Measurements from ENCODE around the gene ATP9B. TPM values are rescaled to one million over a fixed set of nuclear protein-coding genes. Genes with fewer than 3 reads are reported as not detected.

ATP9B gene
- total and polyA plus RNA-seq, 12 donors: 6.7 to 19.7 (median 14.5) TPM

- intact Hi-C loops (cut with DNase I): no loop called here
- TF ChIP-seq CTCF (IDR thresholded peaks at IDR 0.05): no peak
- Histone ChIP-seq H3K4me1 (peaks cover 0 to 8% (median 0%) of the 10 kb centered on the region in 9 donors), H3K9me3 (no peaks in the 10 kb centered on the region), H3K4me3 (no peak overlapping the region), H3K27me3 (no peaks in the 10 kb centered on the region), H3K36me3 (peaks cover 0 to 49% (median 0%) of the 10 kb centered on the region in 9 donors), H3K27ac (no peak overlapping the region)
- 64 to 75% methylated on average over 15 of the region's 15 CpGs for WGBS, 2 donors
- ATAC-seq (peak in 1 of 8 donors; percentile 46), DNase-seq (no peak)
Observed at GRCh38 chr18:79368681-79369080, 299.5 kb downstream of the ATP9B start.

GRCh38 chr18:79371561-79372121 is 302.4 kb downstream of the ATP9B start:
- H3K36me3 ChIP-seq: peaks cover 0 to 50% (median 0%) of the 10 kb centered on the region in 9 donors
- no peak for ATAC-seq
- 83 to 85% methylated on average over 14 of the region's 14 CpGs for WGBS, 2 donors

GRCh38 chr18:79372461-79372860 is 303.3 kb downstream of the ATP9B start:
- intact Hi-C loops (cut with DNase I): loop anchor here in 1 of 10 donors (10.0 kb wide), 1 partner anchor 782 kb away; no protein-coding TSS in a partner anchor
- H3K36me3 ChIP-seq: peaks cover 0 to 56% (median 4%) of the 10 kb centered on the region in 9 donors
- no peak for TF ChIP-seq CTCF (IDR thresholded peaks at IDR 0.05)
- H3K4me1 ChIP-seq: peaks cover 0 to 8% (median 0%) of the 10 kb centered on the region in 9 donors
- WGBS, 2 donors: 95% methylated on average over 10 of the region's 10 CpGs
- no peak overlapping the region for H3K27ac ChIP-seq
- ATAC-seq: no peak
- H3K4me3 ChIP-seq: no peak overlapping the region
- H3K27me3 ChIP-seq: no peaks in the 10 kb centered on the region
- H3K9me3 ChIP-seq: no peaks in the 10 kb centered on the region
- no peak for DNase-seq

More at GRCh38 chr18:79371561-79372121, 302.4 kb downstream of the ATP9B start:
- Histone ChIP-seq H3K9me3 (no peaks in the 10 kb centered on the region), H3K27ac (no peak overlapping the region), H3K4me1 (peaks cover 0 to 8% (median 0%) of the 10 kb centered on the region in 9 donors), H3K4me3 (no peak overlapping the region), H3K27me3 (no peaks in the 10 kb centered on the region)
- no peak for TF ChIP-seq CTCF (IDR thresholded peaks at IDR 0.05)
- DNase-seq: no peak
- intact Hi-C loops (cut with DNase I): loop anchor here in 1 of 10 donors (10.0 kb wide), 1 partner anchor 783 kb away; no protein-coding TSS in a partner anchor

- H3K27me3 ChIP-seq: no peaks in the 10 kb centered on the region
- intact Hi-C loops (cut with DNase I): loop anchor here in 1 of 10 donors (10.0 kb wide), 1 partner anchor 782 kb away; no protein-coding TSS in a partner anchor
- peaks cover 0 to 61% (median 8%) of the 10 kb centered on the region in 9 donors for H3K36me3 ChIP-seq
- H3K27ac ChIP-seq: no peak overlapping the region
- H3K4me1 ChIP-seq: peaks cover 0 to 8% (median 0%) of the 10 kb centered on the region in 9 donors
- no peak for TF ChIP-seq CTCF (IDR thresholded peaks at IDR 0.05)
- ATAC-seq (no peak), DNase-seq (no peak)
- no peak overlapping the region for H3K4me3 ChIP-seq
- WGBS, 2 donors: 97 to 100% methylated on average over 2 of the region's 2 CpGs
- H3K9me3 ChIP-seq: no peaks in the 10 kb centered on the region
Observed at GRCh38 chr18:79372991-79373390, 303.8 kb downstream of the ATP9B start.
